LNCAP (cell line): ENCODE results near the gene RING1.

ENCODE experiments used
- CTCF ChIP-seq: fragments of 450-650 bp; IDR thresholded peaks from 2 replicates; pipeline ENCODE4 v1.5.1; 2017; ENCODE audit warnings: mild to moderate bottlenecking

RING1 gene

DNA sequence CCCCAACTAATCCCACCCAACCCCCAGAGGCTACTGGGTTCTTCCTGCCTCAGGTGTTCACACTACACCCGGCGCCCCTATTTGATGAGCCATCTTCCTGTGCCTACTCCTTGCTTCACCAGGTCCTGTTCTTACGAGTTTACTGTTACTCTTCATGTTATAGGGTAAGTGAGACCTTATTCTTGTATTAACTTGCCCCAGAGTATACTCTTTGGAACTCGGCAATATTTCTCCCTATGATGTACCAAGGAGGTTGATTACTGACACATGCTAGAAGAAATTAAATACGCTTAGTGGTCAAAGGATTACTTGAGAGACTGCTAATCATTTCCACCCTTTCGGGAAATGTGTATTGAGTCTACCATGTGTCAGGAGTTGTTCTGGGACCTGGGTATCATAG, 8.9 kb downstream of the RING1 start:
- no peak for TF ChIP-seq CTCF

- TF ChIP-seq CTCF, result no peak
Observed at GRCh38 chr6:33217681-33218080, 9.4 kb downstream of the RING1 start.

DNA sequence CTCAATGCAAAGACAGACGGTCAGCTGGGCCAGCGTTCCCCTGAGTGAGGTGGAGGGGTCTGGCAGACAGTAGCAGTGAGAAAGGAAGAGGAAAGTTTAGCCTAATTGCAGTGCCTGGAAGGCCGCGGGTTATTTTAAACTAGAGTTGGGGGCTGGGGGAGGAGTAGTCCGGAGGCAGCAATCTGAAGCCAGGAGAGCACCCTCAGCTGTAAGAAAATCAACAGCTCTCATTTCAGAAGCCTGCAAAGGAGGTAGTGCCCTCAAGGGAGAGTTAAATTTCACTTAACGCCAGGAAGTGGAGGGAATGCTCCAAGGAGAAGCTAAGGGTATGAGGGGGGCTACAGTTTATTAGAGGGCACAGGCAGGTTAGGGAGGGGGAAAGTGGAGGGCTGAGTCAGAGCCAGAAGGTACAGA, 26.9 kb downstream of the RING1 start:
- no peak for TF ChIP-seq CTCF

GRCh38 chr6:33236328-33236727, 28.0 kb downstream of the RING1 start:
- no peak for TF ChIP-seq CTCF

DNA sequence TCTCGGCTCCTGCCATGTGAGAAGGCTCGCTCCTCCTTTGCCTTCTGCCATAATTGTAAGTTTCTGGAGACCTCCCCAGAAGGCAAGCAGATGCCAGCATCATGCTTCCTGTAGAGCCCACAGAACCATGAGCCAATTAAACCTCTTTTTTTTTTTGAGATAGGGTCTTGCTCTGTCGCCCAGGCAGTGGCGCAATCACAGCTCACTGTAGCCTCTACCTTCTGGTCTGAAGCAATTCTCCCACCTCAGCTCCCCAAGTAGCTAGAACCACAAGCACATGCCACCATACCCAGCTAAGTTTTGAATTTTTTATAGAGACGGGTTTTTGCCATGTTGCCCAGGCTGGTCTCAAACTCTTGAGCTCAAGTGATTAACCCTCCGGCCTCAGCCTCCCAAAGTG, 28.6 kb downstream of the RING1 start:
- TF ChIP-seq CTCF, result no peak

DNA sequence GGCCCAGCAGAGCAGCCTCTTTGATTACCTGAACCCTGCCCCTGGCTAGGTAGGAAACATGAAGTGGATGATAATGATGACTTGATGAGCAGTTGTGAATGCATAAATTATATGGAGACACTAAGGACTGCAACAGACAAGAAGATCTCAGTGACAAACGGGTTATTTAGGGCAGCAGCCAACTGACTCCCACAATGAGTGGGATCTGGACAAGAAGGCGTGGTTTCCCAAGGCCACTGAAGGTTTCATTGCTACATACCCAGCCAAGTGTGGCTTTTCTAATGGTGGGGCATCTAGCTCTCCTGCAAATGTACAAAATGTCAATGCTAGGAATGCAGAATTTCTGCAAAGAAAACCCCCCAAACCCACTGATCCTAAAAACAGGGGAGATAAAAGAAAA, 29.4 kb downstream of the RING1 start:
- TF ChIP-seq CTCF, result no peak

DNA sequence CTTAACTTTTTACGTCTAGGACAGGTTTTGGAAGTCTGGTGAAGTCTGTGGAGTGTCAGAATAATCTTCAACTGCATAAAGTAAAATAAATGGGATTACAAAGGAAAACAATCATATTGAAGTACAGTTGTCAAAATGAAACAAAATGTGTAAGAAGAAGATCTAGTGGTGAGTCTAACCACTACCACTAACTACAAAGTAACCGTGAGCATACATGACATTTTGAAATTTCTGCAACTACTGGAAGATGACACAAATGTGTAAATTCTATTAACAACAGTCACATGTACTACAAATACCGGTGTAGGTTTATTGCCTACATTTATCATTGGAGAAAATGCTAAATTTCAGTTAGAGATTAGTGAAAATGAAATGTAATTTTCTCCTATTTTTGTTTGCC, 33.7 kb downstream of the RING1 start:
- no peak for TF ChIP-seq CTCF

GRCh38 chr6:33243476-33243875, 35.2 kb downstream of the RING1 start:
- no peak for TF ChIP-seq CTCF
